OCI-LY7 (cell line): Measurements from ENCODE around the gene TCF12. TPM values are rescaled to one million over a fixed set of nuclear protein-coding genes. Genes with fewer than 3 reads are reported as not detected.

ENCODE experiments used
- BruUV-seq: library from RNA; stranded (reverse); fragments of 400-500 nt; replicated peaks from 2 replicates; lab custom pipeline; 2021; lab: Mats Ljungman, UMichigan
- CTCF ChIA-PET: fragments of 300-600 bp; sonication (Branson Sonifier 250); formaldehyde crosslinking; loops from one replicate; lab custom pipeline; 2022; ENCODE audit warnings: antibody characterized with exemption; ENCODE audit not compliant: unreplicated experiment; lab: Charles Lee
- POLR2A ChIA-PET: fragments of 300-600 bp; sonication (Branson Sonifier 250); formaldehyde crosslinking; loops from one replicate; lab custom pipeline; 2022; ENCODE audit warnings: antibody characterized with exemption; lab: Charles Lee
- DNase-seq: peaks from one replicate; pipeline ENCODE4 v3.0.0-alpha.2; 2015; ENCODE audit warnings: low spot score
- H2AFZ ChIP-seq: fragments of 200-600 bp; sonication (generic), shearing (Covaris generic); 2 replicates; pipeline ENCODE4 v1.6.1; 2014; ENCODE audit warnings: mild to moderate bottlenecking, antibody characterized with exemption, low read length, moderate library complexity
- H3K27ac ChIP-seq: fragments of 200-600 bp; sonication (generic); 2 replicates; pipeline ENCODE4 v1.5.1; 2014; ENCODE audit warnings: mixed run types, low read depth, mild to moderate bottlenecking, moderate library complexity, low read length, inconsistent platforms; ENCODE audit not compliant: poor library complexity, severe bottlenecking
- H3K36me3 ChIP-seq: fragments of 200-600 bp; sonication (generic); 2 replicates; pipeline ENCODE4 v1.6.1; 2014; ENCODE audit warnings: mild to moderate bottlenecking, antibody characterized with exemption, low read length, moderate library complexity, mixed read lengths; ENCODE audit not compliant: insufficient read depth
- H3K4me1 ChIP-seq: fragments of 200-600 bp; sonication (generic); 2 replicates; pipeline ENCODE4 v1.5.1; 2014; ENCODE audit warnings: mild to moderate bottlenecking, low read length; ENCODE audit not compliant: insufficient read depth, poor library complexity, severe bottlenecking
- H3K4me2 ChIP-seq: fragments of 200-600 bp; sonication (generic); 2 replicates; pipeline ENCODE4 v1.6.1; 2014; ENCODE audit warnings: mild to moderate bottlenecking, low read length
- H3K4me3 ChIP-seq: fragments of 200-600 bp; sonication (generic); 2 replicates; pipeline ENCODE4 v1.5.1; 2014; ENCODE audit warnings: mild to moderate bottlenecking, low read depth, low read length; ENCODE audit not compliant: poor library complexity, severe bottlenecking
- H3K79me2 ChIP-seq: fragments of 200-600 bp; sonication (generic); 2 replicates; pipeline ENCODE4 v1.6.1; 2016; ENCODE audit warnings: low read depth, mild to moderate bottlenecking, low read length, moderate library complexity, mixed read lengths; ENCODE audit not compliant: insufficient read depth
- H3K9me2 ChIP-seq: fragments of 200-600 bp; sonication (generic); 2 replicates; pipeline ENCODE4 v1.6.1; 2016; ENCODE audit warnings: mild to moderate bottlenecking, low read length, mixed read lengths; ENCODE audit not compliant: insufficient read depth
- H3K9me3 ChIP-seq: fragments of 200-600 bp; sonication (generic); 2 replicates; pipeline ENCODE4 v1.6.1; 2014; ENCODE audit warnings: mild to moderate bottlenecking, mixed run types, low read length, mixed read lengths
- H4K20me1 ChIP-seq: fragments of 200-600 bp; sonication (generic); 2 replicates; pipeline ENCODE4 v1.6.1; 2014; ENCODE audit warnings: mild to moderate bottlenecking, antibody characterized with exemption, low read length, moderate library complexity, mixed read lengths; ENCODE audit not compliant: insufficient read depth
- EZH2phosphoT487 ChIP-seq: fragments of 200-600 bp; sonication (generic); IDR thresholded peaks from 2 replicates; pipeline ENCODE4 v1.6.1; 2018; ENCODE audit warnings: low read depth, borderline replicate concordance, mild to moderate bottlenecking, mixed run types, antibody characterized with exemption, low read length, moderate library complexity, mixed read lengths
- intact Hi-C: fragments of 100-400 bp; cut with micrococcal nuclease; formaldehyde crosslinking; loops from one replicate; pipeline ENCODE4 v1.10.0; 2022; ENCODE audit not compliant: unreplicated experiment
- total RNA-seq, 2 experiments: library from RNA; depleted of rRNA in 1 of 2; stranded (reverse); fragments of >200 nt in 1 of 2; shearing (Covaris generic) in 1 of 2; gene quantifications; 2 replicates each; pipeline ENCODE4 v1.2.3, GENCODE V29; 2014 to 2022
- TF ChIP-seq, protein P1 (sequence below): fragments of 200-600 bp; sonication (generic); conservative IDR thresholded peaks from 2 replicates; pipeline ENCODE4 v1.5.1; 2014; ENCODE audit warnings: mild to moderate bottlenecking, antibody characterized with exemption, low read length, moderate library complexity, mixed read lengths

TCF12 gene
- total RNA-seq, 2 experiments from 2014 or later, result 51.6 to 139 TPM

DNA sequence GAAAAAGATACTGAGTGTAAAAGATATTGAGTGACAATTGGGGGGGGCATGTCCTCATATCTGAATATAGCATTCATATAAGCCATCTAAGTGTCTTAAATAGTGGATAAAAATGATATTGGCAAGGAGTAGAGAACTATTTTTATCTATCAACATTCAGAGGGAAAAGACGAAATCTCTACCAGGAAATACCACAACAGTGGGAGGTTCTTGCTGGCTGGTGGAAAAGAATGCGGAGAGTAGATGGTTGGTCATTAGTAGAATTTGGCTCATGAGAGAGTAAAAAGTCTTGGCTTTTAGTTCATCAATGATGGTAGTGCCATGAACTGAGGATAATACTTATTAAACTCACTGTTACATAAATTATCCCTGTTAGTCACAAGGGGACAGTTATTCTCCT lies 4.8 kb upstream of the TCF12 start:
- Histone ChIP-seq H3K27ac (no peak overlapping the region), H3K4me3 (no peak overlapping the region), H3K36me3 (no peaks in the 10 kb centered on the region; the same call in 1 of the 2 replicates), H3K9me3 (no peaks in the 10 kb centered on the region), H3K4me1 (peaks cover 11% of the 10 kb centered on the region), H3K4me2 (no peak overlapping the region), H4K20me1 (no peaks in the 10 kb centered on the region), H2AFZ (no peak overlapping the region), H3K79me2 (no peaks in the 10 kb centered on the region), H3K9me2 (no peaks in the 10 kb centered on the region)
- intact Hi-C loops, result loop anchor here (10.0 kb wide), 1 partner anchor 669 kb away; the partner anchor contains the start of gene RFX7
- ChIA-PET CTCF (no interaction called here), POLR2A (no interaction called here)
- DNase-seq, result no peak
- TF ChIP-seq, protein P1, sequence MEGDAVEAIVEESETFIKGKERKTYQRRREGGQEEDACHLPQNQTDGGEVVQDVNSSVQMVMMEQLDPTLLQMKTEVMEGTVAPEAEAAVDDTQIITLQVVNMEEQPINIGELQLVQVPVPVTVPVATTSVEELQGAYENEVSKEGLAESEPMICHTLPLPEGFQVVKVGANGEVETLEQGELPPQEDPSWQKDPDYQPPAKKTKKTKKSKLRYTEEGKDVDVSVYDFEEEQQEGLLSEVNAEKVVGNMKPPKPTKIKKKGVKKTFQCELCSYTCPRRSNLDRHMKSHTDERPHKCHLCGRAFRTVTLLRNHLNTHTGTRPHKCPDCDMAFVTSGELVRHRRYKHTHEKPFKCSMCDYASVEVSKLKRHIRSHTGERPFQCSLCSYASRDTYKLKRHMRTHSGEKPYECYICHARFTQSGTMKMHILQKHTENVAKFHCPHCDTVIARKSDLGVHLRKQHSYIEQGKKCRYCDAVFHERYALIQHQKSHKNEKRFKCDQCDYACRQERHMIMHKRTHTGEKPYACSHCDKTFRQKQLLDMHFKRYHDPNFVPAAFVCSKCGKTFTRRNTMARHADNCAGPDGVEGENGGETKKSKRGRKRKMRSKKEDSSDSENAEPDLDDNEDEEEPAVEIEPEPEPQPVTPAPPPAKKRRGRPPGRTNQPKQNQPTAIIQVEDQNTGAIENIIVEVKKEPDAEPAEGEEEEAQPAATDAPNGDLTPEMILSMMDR, result no peak
- no peak for TF ChIP-seq EZH2phosphoT487
- no TSS peak for BruUV-seq

DNA sequence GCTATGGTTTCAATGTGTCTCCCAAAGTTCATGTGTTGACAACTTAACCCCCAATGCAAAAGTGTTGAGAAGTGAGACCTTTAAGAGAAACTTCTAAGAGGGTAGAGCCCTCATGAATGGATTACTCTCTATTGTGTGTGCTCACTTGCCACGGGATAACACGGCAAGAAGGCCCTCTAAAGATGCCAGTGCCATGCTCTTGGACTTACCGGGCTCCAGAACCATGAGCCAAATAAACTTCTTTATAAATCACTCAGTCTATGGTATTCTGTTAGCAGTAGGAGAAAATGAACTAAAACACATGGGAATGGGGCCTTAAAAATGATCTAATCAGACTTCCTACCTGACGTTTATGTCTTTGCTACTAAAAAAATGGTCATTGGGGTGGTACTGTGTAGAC lies 2.6 kb upstream of the TCF12 start:
- no peaks in the 10 kb centered on the region for H3K9me2 ChIP-seq
- H3K4me2 ChIP-seq, result no peak overlapping the region
- no peak for TF ChIP-seq EZH2phosphoT487
- peaks cover 5% of the 10 kb centered on the region for H3K36me3 ChIP-seq
- H3K79me2 ChIP-seq, result peaks cover 13% of the 10 kb centered on the region
- H4K20me1 ChIP-seq, result peaks cover 8% of the 10 kb centered on the region; the same call in 1 of the 2 replicates
- H3K27ac ChIP-seq, result no peak overlapping the region
- no peaks in the 10 kb centered on the region for H3K9me3 ChIP-seq
- ChIA-PET POLR2A (interaction anchor here (0.7 kb wide), 1 partner anchor 223 kb away, joined by 3 read pairs; no protein-coding TSS in a partner anchor), CTCF (no interaction called here)
- intact Hi-C loops, result loop anchor here (5.0 to 10.0 kb wide), 2 partner anchors 221 to 671 kb away; partner anchors contain the start of gene RFX7
- no peak for DNase-seq
- no peak overlapping the region for H3K4me3 ChIP-seq
- no peak overlapping the region for H2AFZ ChIP-seq
- H3K4me1 ChIP-seq, result peaks cover 21% of the 10 kb centered on the region
- BruUV-seq, result no TSS peak

DNA sequence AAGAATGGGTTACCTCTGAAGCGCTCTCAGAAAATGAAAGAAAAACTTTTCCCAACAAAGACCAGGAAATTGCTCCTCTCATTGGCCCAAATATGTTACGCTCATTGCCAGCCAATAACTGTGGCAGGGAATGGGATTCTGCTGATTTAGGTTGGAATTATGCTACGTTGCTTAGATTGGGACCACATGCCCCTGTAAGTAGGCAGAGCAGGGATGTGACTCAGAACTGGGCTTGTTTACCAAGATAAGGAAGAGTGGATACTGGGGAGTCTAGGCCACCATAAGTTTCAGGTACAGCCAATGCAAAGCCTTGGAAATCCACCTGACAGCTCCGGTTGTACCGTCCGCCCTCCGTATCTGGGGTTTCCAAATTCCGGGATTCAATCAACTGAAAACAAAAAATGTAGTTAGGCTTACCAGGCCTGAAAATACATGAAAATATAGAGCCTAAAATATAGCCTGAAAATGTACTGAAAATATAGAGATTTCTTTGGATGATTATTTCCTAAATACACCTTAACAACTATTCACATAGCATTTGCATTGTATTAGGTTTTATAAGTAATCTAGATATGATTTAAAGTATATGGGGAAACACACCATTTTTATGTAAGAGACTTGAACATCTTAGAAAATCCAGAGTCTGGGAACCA lies 1.5 kb upstream of the TCF12 start:
- Histone ChIP-seq H3K36me3 (peaks cover 12% of the 10 kb centered on the region), H3K27ac (no peak overlapping the region), H4K20me1 (peaks cover 8% of the 10 kb centered on the region; the same call in 1 of the 2 replicates), H3K4me1 (peaks cover 25% of the 10 kb centered on the region), H2AFZ (no peak overlapping the region), H3K4me3 (no peak overlapping the region), H3K9me2 (no peaks in the 10 kb centered on the region), H3K79me2 (peaks cover 23% of the 10 kb centered on the region), H3K9me3 (no peaks in the 10 kb centered on the region), H3K4me2 (peak overlapping the region; percentile 74)
- DNase-seq, result no peak
- CTCF ChIA-PET, result no interaction called here
- intact Hi-C loops, result loop anchor here (5.0 to 10.0 kb wide), 2 partner anchors 220 to 672 kb away; partner anchors contain the start of gene RFX7
- BruUV-seq, result no TSS peak
- TF ChIP-seq, protein P1, result no peak
- no peak for TF ChIP-seq EZH2phosphoT487
- POLR2A ChIA-PET, result interaction anchor here (1.4 kb wide), 1 partner anchor 51 kb away, joined by 3 read pairs; no protein-coding TSS in a partner anchor
